NK-92 (cell line): ENCODE results near the gene CREB3L2.

Experiments
- DNase-seq: peaks from one replicate; lab custom pipeline; 2025; ENCODE audit not compliant: unreplicated experiment; lab: John Stamatoyannopoulos, UW

Gene CREB3L2

GRCh38 chr7:137953665-137954470, 48.0 kb downstream of the CREB3L2 start:
- no peak for DNase-seq

DNA sequence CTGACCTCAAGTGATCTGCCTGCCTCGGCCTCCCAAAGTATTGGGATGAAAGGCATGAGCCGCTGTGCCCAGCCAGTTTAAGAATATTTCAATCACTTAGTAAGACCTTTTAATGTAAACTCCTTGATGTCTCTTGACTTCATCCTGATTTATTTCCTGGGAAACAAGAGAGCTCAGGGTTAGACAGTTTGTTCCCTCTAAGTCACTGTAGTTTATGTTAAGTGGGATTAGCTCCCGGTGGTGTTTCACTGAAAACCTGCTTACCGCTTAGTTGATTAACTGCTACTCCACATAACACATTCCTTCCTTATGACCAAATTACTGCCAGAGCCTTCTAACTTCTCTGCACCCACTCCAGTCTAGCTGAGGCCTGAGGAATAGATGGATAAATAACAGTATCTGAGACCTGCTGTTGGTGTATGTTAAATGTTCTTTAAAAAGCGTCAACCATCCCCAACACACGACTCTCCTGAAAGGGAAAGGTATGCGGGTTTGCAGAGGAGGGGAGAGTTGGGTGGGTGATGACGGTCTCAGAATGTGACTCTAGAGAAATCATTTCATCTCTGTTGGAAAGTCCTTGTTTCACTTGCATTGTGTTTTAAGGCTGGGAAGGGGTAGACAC, 48.7 kb downstream of the CREB3L2 start:
- no peak for DNase-seq

DNA sequence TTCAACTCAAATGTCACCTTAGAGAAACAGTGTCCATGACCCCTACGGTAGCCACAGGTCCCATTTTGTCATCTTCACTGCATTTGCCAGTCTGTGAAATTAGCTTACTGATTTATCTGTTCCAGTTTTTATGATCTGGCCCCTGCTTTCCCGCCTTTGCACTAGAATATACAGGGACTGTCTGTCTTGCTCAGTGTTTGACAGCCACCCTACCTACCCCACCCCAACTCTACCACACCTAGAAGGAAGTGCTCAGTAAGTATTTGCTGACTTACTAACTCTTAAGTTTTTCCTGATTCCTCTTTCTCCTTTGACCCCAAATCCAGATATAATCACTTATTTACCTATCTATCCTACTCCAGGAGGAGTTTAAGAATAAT, 49.5 kb downstream of the CREB3L2 start:
- no peak for DNase-seq

GRCh38 chr7:137951700-137952425, 50.0 kb downstream of the CREB3L2 start:
- DNase-seq, result no peak

GRCh38 chr7:137950967-137951366, 50.9 kb downstream of the CREB3L2 start:
- no peak for DNase-seq

GRCh38 chr7:137950263-137950621, 51.6 kb downstream of the CREB3L2 start:
- DNase-seq, result no peak

DNA sequence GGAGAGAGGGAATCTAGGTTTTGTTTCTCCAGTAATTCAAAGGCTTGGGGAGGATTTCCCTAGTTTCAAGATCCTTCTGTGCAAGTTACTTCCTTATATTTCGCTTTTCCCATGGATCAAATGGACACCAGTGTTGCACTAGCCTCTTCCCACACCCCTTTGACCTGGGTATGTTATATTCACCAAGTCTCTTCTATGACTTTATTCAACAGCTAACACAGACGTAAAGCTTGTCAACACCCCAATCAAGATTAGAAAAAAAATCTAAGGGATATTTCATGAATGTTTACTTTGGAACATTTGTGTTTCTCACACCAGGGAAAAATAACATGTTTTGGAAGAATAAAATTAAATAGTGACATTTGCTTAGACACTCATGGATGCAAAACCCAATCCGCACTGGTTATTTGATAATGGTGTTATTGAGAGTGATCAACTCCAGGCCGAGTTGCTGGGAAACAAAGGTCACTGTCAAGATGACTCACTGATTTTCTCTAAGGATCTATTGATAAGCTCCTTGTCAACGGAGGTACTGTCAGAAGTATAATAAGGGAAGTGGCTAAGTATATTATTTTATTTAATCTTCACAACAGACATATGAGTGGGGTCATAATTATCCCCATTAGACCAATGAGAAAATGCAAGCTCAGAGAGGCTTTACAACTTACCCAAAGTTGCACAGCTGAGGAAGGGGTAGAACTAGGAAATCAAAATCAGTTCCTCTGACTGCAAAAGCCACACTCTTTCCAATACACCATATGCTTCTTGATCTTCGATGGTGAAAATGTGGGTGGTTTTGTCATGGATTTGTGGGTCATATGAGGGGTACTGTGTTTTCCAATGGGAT, 52.2 kb downstream of the CREB3L2 start:
- no peak for DNase-seq

DNA sequence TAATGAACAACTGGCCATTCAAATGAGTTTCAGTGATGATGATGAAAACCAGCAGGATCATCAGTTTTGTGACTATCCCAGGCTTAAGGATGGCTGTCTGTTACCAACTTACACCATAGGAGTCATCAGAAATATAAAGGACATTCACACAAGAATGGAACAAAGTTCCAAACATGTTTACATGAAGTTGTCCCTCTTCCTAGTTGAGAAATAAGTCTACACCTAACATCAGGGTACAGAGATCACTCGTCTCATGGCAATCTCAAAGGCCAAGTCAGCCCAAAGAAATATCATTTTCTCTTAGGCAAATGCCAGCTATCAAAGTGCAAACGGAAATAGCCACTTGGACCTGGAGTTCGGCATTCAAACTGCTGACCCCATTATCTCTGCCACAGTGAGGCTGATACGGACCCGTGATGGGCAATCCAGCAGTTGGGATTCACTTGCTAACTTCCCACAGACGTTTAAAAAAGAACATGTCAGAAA, 53.0 kb downstream of the CREB3L2 start:
- DNase-seq, result no peak

DNA sequence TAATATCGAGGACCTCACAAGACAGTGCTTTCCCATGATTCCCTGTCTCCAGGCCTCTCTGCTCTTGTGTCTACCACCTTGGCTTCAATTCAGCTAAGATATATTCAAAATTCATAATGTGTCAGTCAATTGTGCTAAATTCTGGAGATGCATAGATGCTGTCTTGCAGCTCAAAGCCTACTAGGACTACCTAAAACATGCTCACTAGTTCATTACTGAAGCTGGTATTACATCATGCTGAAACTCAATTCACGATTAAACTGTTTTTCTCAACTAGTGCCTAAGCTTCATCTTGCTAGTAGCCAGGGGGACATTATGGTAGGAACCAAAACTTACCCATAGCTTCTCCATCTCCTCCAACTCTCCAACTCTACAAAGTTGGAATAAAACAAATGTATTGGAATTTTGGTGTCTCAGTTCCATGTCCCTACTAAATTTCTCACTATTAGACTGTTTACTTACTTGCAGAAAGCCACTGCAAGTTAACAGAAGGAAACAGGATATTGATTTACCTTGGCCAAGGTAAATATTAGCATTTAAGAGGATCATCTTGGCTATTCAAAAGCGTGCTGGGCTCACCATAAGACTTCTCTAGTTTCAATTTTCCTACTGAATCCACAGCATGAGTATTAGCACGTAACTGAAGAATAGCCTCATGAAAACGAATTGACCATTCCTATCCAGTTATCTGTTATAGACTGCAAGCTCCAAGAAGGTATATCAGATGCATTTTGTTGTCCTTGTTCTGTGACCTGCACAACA, 53.6 kb downstream of the CREB3L2 start:
- DNase-seq, result no peak

DNA sequence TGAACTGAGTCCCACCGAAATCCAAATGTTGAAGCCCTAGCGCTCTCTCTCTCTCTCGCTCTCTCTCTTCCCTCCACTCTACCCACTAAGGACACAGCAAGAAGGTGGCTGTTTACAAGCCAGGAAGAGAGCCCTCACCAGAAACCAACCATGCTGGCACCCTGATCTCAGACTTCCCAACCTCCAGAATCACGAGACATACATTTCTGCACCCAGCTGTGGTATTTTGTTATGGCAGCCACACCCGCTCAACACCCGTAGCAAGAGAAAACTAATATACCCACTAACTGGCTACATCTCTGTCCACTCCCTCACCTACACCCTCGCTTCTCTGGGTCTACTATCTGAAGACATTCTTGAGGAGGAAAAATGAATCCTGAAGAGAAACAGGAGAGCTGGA, 54.8 kb downstream of the CREB3L2 start:
- DNase-seq, result no peak

GRCh38 chr7:137946011-137946410, 55.9 kb downstream of the CREB3L2 start:
- DNase-seq, result no peak

GRCh38 chr7:137944168-137944567, 57.7 kb downstream of the CREB3L2 start:
- DNase-seq, result no peak

GRCh38 chr7:137943132-137943551, 58.7 kb downstream of the CREB3L2 start:
- DNase-seq, result no peak

DNA sequence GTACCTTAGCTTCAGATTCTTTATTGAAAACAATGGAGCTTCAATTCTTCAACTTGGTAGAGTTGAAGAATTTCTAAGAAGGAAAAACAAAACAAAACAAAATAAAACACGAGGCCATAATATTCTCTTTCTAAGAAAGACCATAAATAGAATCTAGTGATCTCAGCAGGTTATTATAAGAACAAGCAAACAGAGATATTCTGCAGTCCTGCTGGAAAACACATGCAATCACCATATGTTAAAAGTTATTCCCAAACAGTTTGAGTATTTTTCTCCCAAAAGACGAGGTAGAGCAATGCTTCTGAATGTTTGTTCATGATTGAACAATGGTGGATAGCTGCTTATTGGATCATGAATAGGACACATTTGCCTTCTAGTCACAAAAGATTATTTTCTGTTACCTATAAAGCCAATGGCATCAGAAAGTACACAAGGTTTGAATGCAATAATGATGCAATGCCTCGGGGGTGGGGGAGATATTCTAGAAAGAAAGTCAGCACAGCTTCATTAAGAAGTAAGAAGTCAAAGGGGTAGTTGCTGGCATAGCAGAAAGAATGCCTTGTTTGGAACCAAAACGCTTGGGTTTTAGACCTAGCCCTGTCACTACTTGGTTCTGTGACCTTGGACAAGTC, 59.3 kb downstream of the CREB3L2 start:
- DNase-seq, result no peak

DNA sequence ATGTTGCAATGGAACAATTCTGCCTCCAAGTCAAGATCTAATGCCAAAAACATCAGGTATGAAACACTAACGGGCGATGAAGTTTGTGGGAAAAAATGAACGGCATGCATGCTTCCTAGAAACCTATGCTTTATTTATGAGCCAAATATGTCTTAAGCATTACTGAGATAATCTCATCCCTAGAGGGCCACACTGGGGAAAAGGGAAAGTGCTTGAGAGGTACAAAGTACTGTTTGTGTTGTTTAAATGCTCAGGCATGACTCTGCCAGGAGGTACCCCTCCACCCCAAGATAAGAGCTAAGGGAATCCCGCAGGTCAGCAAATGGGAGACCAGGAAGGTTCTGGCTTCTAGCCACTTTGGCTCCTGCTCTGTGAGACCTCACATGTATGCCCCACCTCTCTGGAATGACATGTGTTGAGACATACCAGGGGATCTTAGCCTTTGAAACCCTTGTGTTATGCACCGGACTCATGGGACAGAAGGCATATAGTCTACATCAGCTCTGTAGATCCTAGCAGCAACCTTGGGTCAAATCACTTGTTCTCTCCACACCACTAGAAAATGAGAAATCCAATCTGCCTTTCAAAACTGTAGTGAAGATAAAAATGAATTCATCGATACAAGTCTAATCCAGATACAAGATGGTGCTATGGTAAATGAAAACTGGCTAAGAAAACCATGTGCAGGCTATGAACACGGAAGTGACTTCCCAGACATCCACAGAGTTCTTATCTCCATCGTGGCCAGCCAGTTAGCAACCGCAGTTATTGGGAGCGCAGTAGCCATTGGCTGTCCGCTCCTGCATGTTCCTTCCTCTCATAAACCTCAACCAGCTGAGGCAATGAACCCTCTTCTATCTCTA, 61.0 kb downstream of the CREB3L2 start:
- DNase-seq, result no peak

- no peak for DNase-seq
Observed at GRCh38 chr7:137940218-137940617, 61.7 kb downstream of the CREB3L2 start.

DNA sequence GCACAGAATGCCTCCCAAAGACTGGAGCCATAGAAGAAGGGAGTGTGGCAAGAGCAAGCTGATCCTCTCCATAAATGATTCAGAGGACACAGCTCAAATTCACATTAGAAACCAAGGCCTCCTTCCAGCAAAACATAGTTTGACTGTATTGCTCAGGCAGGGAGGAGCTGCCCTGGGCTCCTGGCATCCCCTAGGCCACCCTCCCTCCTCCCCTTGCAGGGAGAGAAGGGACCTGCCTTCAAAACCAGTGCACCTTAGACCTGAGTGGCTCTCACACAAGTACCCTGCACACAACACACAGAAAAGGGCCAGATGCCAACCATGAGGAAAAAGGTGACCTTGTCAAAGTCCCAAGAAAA, 64.7 kb downstream of the CREB3L2 start:
- no peak for DNase-seq

- DNase-seq, result no peak
Observed at GRCh38 chr7:137936509-137937201, 65.2 kb downstream of the CREB3L2 start.
